Vagina (tissue), 2 donors: ENCODE measurements around the gene SPOCK1. TPM values are rescaled to one million over a fixed set of nuclear protein-coding genes. Genes with fewer than 3 reads are reported as not detected.

ENCODE experiments used
- DNase-seq, 2 donors: peaks; one replicate each; pipeline ENCODE4 v3.0.0-alpha.2; 2017; ENCODE audit errors: extremely low spot score in 2 of 2
- H3K27ac ChIP-seq: fragments of 200-600 bp; sonication (generic); one replicate; pipeline ENCODE4 v1.5.1; 2019
- H3K27me3 ChIP-seq: fragments of 200-600 bp; sonication (generic); one replicate; pipeline ENCODE4 v1.5.1; 2019
- H3K36me3 ChIP-seq, 2 donors: fragments of 200-600 bp; sonication (generic); one replicate each; pipeline ENCODE4 v1.5.1; 2017 to 2019
- H3K4me1 ChIP-seq: fragments of 200-600 bp; sonication (generic); one replicate; pipeline ENCODE4 v1.5.1; 2019
- H3K4me3 ChIP-seq, 2 donors: fragments of 200-600 bp; sonication (generic); 1 replicate in 1 of 2; 2 replicates in 1 of 2; pipeline ENCODE4 v1.5.1; 2016 to 2019
- H3K9me3 ChIP-seq: fragments of 200-600 bp; sonication (generic); one replicate; pipeline ENCODE4 v1.5.1; 2019
- POLR2A ChIP-seq, 2 donors: fragments of 450-650 bp; IDR thresholded peaks; one replicate each; pipeline ENCODE4 v1.6.1; 2017; ENCODE audit warnings: antibody characterized with exemption in 2 of 2, mild to moderate bottlenecking in 2 of 2, moderate library complexity in 2 of 2
- POLR2AphosphoS5 ChIP-seq, 2 donors: sonication (generic); formaldehyde crosslinking; IDR thresholded peaks; one replicate each; pipeline ENCODE4 v1.9.0; 2017; ENCODE audit warnings: antibody characterized with exemption in 2 of 2, mild to moderate bottlenecking in 2 of 2, low read depth in 1 of 2; ENCODE audit not compliant: insufficient read depth in 1 of 2
- intact Hi-C: fragments of 100-400 bp; cut with DNase I; formaldehyde crosslinking; loops from one replicate; pipeline ENCODE4 v1.15.1; 2023
- total RNA-seq: library from RNA; depleted of rRNA; stranded (reverse); fragments of >200 nt; gene quantifications from one replicate; pipeline ENCODE4 v1.2.3, GENCODE V29; 2016
- TF ChIP-seq, protein P1 (sequence below), 3 experiments: fragments of 450-650 bp in 2 of 3; fragments of 200-600 bp in 1 of 3; sonication (generic) in 1 of 3; IDR thresholded peaks; one replicate each; pipeline ENCODE4 v1.5.1; 2017 to 2019; ENCODE audit warnings: antibody characterized with exemption in 3 of 3, mild to moderate bottlenecking in 2 of 3, moderate library complexity in 2 of 3

Gene SPOCK1
- total RNA-seq, 1 donor from 2014 or later: 70.7 TPM

DNA sequence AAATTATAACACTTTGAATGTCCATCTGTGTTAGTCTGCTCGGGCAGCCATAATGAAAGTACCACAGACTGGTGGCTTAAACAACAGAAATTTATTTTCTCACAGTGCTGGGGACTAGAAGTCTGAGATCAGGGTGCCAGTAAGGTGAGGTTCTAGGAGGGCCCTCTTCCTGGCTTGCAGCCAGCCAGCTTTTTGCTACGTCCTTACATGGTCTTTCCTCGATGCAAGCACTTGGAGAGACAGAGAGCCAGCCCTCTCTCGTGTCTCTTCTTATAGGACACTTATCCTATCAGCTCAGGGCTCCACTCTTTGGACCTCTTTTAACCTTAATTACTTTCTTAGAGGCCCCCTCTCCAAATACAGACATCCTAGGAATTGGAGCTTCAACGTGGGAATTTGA, 351.8 kb downstream of the SPOCK1 start:
- Histone ChIP-seq H3K9me3 (no peaks in the 10 kb centered on the region), H3K36me3 (no peaks in the 10 kb centered on the region), H3K4me1 (peaks cover 12% of the 10 kb centered on the region), H3K27me3 (no peaks in the 10 kb centered on the region), H3K27ac (peak overlapping the region; percentile 85), H3K4me3 (no peak overlapping the region)
- intact Hi-C loops: no loop called here
- TF ChIP-seq POLR2AphosphoS5 (IDR thresholded peaks at IDR 0.05; ENCODE audit: insufficient read depth in 1 of 2, low read depth in 1 of 2): no peak
- TF ChIP-seq, protein P1, sequence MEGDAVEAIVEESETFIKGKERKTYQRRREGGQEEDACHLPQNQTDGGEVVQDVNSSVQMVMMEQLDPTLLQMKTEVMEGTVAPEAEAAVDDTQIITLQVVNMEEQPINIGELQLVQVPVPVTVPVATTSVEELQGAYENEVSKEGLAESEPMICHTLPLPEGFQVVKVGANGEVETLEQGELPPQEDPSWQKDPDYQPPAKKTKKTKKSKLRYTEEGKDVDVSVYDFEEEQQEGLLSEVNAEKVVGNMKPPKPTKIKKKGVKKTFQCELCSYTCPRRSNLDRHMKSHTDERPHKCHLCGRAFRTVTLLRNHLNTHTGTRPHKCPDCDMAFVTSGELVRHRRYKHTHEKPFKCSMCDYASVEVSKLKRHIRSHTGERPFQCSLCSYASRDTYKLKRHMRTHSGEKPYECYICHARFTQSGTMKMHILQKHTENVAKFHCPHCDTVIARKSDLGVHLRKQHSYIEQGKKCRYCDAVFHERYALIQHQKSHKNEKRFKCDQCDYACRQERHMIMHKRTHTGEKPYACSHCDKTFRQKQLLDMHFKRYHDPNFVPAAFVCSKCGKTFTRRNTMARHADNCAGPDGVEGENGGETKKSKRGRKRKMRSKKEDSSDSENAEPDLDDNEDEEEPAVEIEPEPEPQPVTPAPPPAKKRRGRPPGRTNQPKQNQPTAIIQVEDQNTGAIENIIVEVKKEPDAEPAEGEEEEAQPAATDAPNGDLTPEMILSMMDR (IDR thresholded peaks at IDR 0.05): no peak
- no peak for TF ChIP-seq POLR2A (IDR thresholded peaks at IDR 0.05)
- peak in 1 of 2 donors; percentile 83 for DNase-seq

DNA sequence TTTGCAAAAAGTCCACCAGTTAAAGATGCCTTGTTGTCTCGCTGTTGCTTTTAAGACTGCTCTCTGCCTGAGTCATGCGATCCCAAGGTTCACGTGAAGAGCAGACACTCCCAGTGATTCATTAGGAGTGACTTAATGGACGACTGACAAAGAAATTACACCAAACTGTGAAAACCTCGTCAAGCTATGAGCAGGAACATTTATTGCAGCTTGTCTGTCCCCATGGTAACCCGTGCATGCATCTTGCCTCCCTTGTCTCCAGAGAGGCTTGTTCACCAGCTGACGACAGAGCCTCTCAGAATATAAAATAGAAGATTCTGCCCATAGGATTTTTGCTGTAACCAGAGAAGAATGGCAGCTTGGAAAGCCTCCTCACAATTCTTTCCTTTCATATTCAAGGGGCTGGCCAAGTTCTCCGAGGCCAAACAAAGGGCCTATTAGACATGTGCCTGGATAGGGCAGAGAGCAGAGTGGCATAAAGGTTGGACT, 352.7 kb downstream of the SPOCK1 start:
- H3K4me1 ChIP-seq: peaks cover 21% of the 10 kb centered on the region
- peak overlapping the region; percentile 85 for H3K27ac ChIP-seq
- intact Hi-C loops: no loop called here
- no peaks in the 10 kb centered on the region for H3K27me3 ChIP-seq
- TF ChIP-seq POLR2AphosphoS5 (IDR thresholded peaks at IDR 0.05; ENCODE audit: insufficient read depth in 1 of 2, low read depth in 1 of 2) (peak in 1 of 2 donors; percentile 74), POLR2A (IDR thresholded peaks at IDR 0.05) (no peak)
- no peaks in the 10 kb centered on the region for H3K9me3 ChIP-seq
- no peaks in the 10 kb centered on the region for H3K36me3 ChIP-seq
- no peak overlapping the region for H3K4me3 ChIP-seq
- peak in 1 of 2 donors; percentile 95 for DNase-seq

DNA sequence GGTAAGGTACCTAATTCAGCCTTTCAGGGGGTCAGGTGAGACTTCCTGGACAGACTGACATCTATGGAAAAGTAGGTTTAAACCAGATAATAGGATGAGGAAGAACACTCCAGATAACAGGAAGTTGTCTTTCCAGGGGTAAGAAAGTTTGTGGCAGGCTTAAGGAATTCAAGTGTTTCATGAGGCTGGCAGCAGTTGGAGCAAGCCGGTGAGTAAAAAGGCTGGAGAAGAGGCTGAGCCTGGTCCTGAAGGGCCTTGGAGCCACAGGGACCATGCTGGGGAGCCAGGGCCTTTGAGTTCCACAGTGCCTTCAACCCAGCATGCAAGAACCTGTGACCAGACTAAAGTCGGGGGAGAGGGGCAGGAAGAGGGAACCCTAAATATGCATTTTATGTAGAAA, 353.4 kb downstream of the SPOCK1 start:
- peak overlapping the region; percentile 85 for H3K27ac ChIP-seq
- intact Hi-C loops: no loop called here
- TF ChIP-seq POLR2A (IDR thresholded peaks at IDR 0.05): no peak
- TF ChIP-seq, protein P1 (IDR thresholded peaks at IDR 0.05): no peak
- TF ChIP-seq POLR2AphosphoS5 (IDR thresholded peaks at IDR 0.05; ENCODE audit: insufficient read depth in 1 of 2, low read depth in 1 of 2): no peak
- DNase-seq: peak in 1 of 2 donors; percentile 49
- H3K9me3 ChIP-seq: no peaks in the 10 kb centered on the region
- no peak overlapping the region for H3K4me3 ChIP-seq
- peaks cover 26% of the 10 kb centered on the region for H3K4me1 ChIP-seq
- no peaks in the 10 kb centered on the region for H3K27me3 ChIP-seq
- H3K36me3 ChIP-seq: no peaks in the 10 kb centered on the region

DNA sequence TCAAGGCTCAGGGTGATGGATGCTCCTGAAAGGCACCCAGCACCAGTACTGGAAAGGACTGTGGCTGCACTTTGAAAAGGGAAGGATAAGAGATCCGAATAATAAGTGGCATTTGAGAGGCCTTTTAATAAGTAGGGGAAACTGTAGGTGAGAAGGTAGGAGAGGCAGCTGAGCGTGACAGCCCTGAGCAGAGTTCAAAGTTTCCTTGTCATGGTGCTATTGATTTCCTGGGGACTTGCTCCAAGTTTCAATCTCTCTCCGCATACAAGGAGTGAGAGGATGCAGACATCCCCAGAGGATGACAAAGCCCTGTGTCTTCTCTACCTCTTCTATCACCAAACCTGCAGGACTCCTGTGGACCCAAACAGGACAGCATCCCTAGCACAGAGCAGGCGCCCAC, 354.5 kb downstream of the SPOCK1 start:
- H3K36me3 ChIP-seq: no peaks in the 10 kb centered on the region
- H3K9me3 ChIP-seq: no peaks in the 10 kb centered on the region
- intact Hi-C loops: no loop called here
- no peak for DNase-seq
- peak overlapping the region; percentile 85 for H3K27ac ChIP-seq
- no peak overlapping the region for H3K4me3 ChIP-seq
- no peak for TF ChIP-seq POLR2AphosphoS5 (IDR thresholded peaks at IDR 0.05; ENCODE audit: insufficient read depth in 1 of 2, low read depth in 1 of 2)
- TF ChIP-seq, protein P1 (IDR thresholded peaks at IDR 0.05): no peak
- TF ChIP-seq POLR2A (IDR thresholded peaks at IDR 0.05): no peak
- peaks cover 26% of the 10 kb centered on the region for H3K4me1 ChIP-seq
- H3K27me3 ChIP-seq: no peaks in the 10 kb centered on the region

DNA sequence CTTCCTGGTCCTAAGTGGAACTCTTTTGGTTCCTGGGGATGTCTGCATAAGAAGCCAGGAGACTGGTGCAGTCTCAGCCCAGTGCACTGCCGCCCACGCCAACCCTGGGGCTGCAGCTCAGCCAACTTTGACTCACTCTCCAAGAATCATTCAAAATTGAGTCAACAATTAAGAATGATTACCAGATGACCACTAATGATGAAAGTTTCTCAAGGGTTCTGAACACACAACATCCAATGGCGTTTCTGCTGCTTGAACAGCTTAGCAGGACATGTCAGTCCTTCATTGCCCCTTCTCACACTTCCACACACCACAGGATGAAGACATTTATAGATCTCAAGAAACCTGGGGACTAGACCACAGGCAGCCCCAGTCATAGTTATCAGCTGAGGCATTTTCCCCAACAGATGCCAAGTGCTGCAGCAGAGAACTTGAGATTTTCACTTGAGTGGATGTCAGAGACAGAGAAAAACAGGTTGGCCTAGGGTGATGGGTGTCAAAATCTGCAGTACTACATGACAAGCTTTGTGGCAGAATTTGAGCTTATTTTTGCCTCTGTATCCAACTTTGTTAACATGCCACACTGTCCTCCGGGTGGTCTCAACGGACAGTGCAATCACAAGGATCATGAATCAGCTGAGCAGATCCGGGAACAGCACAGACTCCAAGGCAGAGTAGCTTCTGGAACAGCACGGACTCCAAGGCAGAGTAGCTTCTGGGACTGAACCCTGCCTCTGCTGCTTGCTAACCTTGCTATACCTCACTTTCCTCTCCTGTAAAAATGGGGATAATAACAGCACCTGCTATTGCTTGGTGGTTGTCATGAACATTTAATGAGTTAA, 356.1 kb downstream of the SPOCK1 start:
- H3K4me1 ChIP-seq: peaks cover 26% of the 10 kb centered on the region
- DNase-seq: peak in 1 of 2 donors; percentile 87
- no peaks in the 10 kb centered on the region for H3K36me3 ChIP-seq
- no peak overlapping the region for H3K4me3 ChIP-seq
- TF ChIP-seq POLR2A (IDR thresholded peaks at IDR 0.05) (no peak), POLR2AphosphoS5 (IDR thresholded peaks at IDR 0.05; ENCODE audit: insufficient read depth in 1 of 2, low read depth in 1 of 2) (no peak)
- TF ChIP-seq, protein P1 (IDR thresholded peaks at IDR 0.05): no peak
- intact Hi-C loops: no loop called here
- no peaks in the 10 kb centered on the region for H3K9me3 ChIP-seq
- H3K27ac ChIP-seq: peak overlapping the region; percentile 62
- no peaks in the 10 kb centered on the region for H3K27me3 ChIP-seq
